Ovary (tissue), 3 donors: ENCODE measurements around the gene TGFB2.

Experiments
- EP300 ChIP-seq: sonication (generic); formaldehyde crosslinking; IDR thresholded peaks from one replicate; pipeline ENCODE4 v1.6.1; 2017; ENCODE audit warnings: antibody characterized with exemption
- POLR2A ChIP-seq: fragments of 450-650 bp; IDR thresholded peaks from one replicate; pipeline ENCODE4 v1.6.1; 2017; ENCODE audit warnings: antibody characterized with exemption, mild to moderate bottlenecking, moderate library complexity
- TF ChIP-seq, protein P1 (sequence below), 3 donors: fragments of 450-650 bp in 2 of 3; fragments of 200-600 bp in 1 of 3; IDR thresholded peaks; one replicate each; pipeline versions ENCODE4 v1.5.1 to v1.8.0; 2016 to 2022; ENCODE audit warnings: antibody characterized with exemption in 3 of 3, mild to moderate bottlenecking in 1 of 3
- donor health status: DM: no; HTN: no; CAD: no.

DNA sequence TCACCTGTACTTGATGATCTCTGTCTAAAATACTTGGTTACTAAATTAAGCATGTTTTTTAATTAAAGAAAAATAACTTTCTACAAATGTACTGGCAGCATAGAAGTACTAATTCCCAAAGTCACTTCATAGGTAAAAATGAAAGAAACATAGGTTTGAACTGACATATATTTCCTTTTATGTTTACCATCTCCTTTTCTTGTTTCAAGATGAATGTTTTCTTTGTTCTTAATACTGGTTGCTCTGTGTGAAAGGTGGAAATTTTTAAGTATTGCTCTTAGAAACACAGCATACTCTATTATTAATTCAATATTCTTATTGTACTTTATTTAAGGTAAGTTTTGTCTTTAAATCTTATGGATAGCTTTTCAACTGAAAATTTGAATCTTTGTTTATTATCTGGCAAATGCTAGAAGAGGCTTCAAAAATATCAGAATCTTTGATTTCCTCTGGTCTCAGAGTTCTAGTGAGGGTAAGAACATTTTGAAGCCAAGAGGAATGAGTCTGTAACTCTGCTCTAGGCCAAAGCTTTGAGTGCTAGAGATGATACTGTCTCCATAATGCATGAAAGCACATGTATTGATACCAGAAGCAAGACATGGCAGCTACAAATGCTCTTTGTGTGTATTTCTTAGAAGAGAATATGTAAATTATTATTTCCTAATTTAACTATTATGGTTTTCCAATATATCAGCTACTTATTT is 41.8 kb upstream of the TGFB2 start:
- TF ChIP-seq, protein P1, sequence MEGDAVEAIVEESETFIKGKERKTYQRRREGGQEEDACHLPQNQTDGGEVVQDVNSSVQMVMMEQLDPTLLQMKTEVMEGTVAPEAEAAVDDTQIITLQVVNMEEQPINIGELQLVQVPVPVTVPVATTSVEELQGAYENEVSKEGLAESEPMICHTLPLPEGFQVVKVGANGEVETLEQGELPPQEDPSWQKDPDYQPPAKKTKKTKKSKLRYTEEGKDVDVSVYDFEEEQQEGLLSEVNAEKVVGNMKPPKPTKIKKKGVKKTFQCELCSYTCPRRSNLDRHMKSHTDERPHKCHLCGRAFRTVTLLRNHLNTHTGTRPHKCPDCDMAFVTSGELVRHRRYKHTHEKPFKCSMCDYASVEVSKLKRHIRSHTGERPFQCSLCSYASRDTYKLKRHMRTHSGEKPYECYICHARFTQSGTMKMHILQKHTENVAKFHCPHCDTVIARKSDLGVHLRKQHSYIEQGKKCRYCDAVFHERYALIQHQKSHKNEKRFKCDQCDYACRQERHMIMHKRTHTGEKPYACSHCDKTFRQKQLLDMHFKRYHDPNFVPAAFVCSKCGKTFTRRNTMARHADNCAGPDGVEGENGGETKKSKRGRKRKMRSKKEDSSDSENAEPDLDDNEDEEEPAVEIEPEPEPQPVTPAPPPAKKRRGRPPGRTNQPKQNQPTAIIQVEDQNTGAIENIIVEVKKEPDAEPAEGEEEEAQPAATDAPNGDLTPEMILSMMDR (IDR thresholded peaks at IDR 0.05): no peak
- TF ChIP-seq POLR2A: no peak
- no peak for TF ChIP-seq EP300
